NCI-H1048 (cell line): ENCODE data around the gene TANGO6.
"Not testable (repeated sequence)": the region's sequence is repeated elsewhere in the genome, so short reads cannot be mapped to it uniquely, and the experiment has no call there.

Experiments
- DNase-seq: peaks from one replicate; lab custom pipeline; 2025; lab: John Stamatoyannopoulos, UW

Gene TANGO6

DNA sequence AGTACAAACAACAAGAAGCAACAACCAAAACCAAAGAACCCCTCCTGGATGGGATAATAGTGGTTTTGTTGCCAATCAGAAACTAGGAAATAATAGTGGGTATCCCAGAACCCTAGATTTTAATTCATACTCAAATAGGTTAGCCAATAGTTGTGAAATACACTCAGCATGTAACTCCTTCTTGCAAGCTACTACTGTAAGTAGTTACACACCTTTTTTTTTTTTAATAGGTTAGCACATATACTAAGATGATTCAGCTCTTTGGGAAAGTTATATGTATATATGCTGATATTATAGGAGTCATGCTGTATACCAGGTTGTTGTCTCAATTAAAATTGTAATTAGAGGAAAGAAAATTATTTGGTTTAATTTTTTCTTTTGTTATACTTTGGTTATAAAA lies 169.6 kb downstream of the TANGO6 start:
- DNase-seq, result no peak

- no peak for DNase-seq
These were observed 170.7 kb downstream of the TANGO6 start for GRCh38 chr16:69013991-69014390.

- no peak for DNase-seq
These were observed 171.5 kb downstream of the TANGO6 start for GRCh38 chr16:69014811-69015210.

GRCh38 chr16:69017036-69017783 lies 173.9 kb downstream of the TANGO6 start:
- DNase-seq, result no peak

- DNase-seq, result no peak
These were observed 176.5 kb downstream of the TANGO6 start for GRCh38 chr16:69019811-69020210.

DNA sequence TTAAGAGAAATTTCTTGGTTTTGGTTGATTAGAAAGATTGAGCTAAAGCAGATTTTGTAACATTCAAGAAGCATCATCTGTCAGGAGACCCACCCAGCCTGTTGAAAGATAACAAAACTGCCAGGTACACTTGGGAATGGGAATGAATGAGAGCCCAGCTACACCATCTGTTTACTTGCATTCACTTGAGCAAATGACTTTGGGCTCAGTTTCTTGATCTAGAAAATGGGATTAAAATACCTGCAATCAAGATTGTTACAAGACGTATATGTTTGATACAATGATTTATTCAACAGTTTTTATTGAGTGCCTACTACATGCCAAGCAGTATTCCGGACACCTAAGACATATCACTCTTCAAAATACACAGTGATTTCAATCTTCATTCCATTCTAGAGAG lies 185.8 kb downstream of the TANGO6 start:
- no peak for DNase-seq

- no peak for DNase-seq
These were observed 188.6 kb downstream of the TANGO6 start for GRCh38 chr16:69031877-69032301.

GRCh38 chr16:69033151-69033949 lies 190.0 kb downstream of the TANGO6 start:
- DNase-seq, result no peak

DNA sequence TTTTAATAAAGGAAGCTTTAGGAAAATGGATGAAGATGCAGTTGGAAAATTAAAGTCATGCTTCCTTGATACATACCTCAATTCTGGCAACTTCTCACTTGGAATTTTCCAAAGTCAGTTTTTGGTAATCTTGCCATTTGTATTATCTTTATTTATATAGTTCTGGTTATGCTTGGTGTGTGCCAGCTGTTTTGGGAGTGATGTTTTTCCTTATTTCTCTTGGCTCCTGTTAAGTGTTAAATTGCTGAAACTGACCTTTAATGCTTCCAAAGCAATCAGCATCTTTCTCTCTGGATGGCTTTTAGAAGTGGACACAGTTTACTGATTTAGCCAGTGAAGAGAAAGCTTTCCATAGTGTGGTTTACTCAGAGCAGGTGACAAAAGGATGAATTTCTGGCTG lies 192.0 kb downstream of the TANGO6 start:
- DNase-seq, result no peak

GRCh38 chr16:69036399-69037091 lies 193.2 kb downstream of the TANGO6 start:
- DNase-seq, result no peak

- DNase-seq, result no peak
These were observed 194.2 kb downstream of the TANGO6 start for GRCh38 chr16:69037373-69038160.

GRCh38 chr16:69039333-69039941 lies 196.1 kb downstream of the TANGO6 start:
- no peak for DNase-seq

DNA sequence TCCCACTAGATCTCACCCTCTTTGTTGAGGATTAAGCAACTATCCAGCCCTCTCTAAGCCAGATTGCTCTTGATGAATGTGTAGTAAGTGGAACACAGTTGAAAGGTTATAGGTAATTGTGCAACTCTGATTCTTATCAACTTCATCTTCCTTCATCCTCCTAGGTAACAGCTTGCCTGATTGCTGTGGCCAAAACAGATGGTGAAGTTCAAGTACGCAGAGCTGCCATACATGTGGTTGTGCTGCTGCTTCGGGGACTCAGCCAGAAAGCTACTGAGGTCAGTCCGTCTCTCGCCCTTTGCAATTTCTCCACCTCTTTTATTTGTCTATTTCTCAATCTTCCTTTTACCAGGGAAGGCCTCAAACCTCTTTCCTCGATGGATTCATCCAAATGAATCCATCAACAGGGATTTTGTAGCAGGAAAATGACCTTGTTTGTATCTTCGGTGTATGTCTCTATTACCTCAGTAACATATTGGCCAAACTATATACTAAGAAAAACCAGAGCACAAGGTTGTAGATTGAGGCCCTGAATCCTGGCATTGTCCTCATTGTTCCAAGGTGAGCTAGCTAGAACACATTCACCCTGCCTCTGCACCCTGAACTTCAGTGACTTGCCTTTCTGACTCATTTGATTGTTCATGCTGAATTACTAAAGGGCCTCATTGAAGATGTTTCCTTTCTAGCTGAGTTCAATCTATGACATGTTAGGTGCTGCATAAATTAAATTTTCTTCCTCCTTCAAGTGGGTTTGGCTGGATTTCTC lies 197.0 kb downstream of the TANGO6 start:
- DNase-seq, result no peak

DNA sequence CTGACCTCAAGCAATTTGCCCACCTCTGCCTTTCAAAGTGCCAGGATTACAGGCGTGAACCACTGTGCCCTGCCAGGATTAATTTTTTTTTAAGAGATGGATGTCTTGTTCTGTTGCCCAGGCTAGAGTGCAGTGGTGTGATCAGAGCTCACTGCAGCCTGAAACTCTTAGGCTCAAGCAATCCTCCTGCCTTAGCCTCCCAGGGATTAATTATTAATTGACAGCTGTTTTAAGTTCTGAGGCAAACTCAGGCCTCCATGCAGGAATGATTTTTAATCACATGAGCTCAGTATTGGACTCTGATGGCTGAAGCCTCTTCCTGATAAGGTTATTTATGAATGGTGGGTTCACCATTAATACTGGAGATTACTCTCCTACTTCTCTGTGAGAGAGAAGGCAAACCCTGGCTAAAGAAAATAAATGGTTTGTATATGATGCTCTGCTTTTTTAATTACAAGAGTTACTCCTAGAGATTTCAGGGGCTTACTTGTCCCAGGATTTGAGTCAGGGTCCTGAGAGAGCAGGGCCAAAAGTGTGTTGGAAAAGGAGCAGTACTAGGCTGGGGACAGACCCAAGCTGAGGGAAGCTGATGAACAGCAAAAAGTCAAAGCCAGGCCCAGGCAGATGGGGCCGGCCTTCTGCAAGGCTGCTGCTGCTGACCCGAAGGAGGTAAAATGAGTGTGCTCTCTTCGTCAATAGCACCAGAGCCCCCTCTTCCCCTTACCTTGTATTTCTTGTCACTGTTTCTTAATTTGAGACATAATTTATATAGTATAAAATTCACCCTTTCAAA lies 205.2 kb downstream of the TANGO6 start:
- DNase-seq, result no peak

GRCh38 chr16:69049146-69049545 lies 205.8 kb downstream of the TANGO6 start:
- no peak for DNase-seq

GRCh38 chr16:69049603-69050375 lies 206.5 kb downstream of the TANGO6 start:
- DNase-seq, result no peak

GRCh38 chr16:69051517-69051830 lies 208.1 kb downstream of the TANGO6 start:
- not testable (repeated sequence) for DNase-seq

GRCh38 chr16:69055008-69055407 lies 211.7 kb downstream of the TANGO6 start:
- DNase-seq, result no peak

DNA sequence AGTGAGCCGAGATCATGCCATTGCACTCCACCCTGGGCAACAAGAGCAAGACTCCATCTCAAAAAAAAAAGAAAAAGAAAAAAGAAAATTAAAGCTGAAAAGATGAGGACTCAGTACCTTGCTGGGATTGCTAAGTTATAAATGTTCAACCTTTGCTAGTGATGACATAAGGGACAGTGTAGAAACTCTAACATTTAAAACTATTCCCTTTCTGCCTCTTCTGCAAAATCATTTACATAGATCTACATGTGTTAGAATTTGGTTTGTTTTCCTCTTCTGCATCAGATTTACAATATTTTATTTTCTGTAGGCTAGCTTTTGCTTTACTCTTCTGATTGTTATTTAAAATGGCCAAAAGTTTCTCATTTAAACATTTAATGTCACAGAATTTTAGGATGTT lies 212.6 kb downstream of the TANGO6 start:
- no peak for DNase-seq
